HPDE6-E6E7 (cell line): ENCODE measurements around the gene LGALS9.
"Not testable (repeated sequence)": the region's sequence is repeated elsewhere in the genome, so short reads cannot be mapped to it uniquely, and the experiment has no call there.

Experiments
- DNase-seq: peaks from one replicate; pipeline ENCODE4 v3.0.0; 2011; ENCODE audit warnings: missing footprints; ENCODE audit errors: extremely low spot score

LGALS9 gene

GRCh38 chr17:27654136-27654535, 23.1 kb downstream of the LGALS9 start:
- no peak for DNase-seq

- DNase-seq = peak; percentile 70
Measured at GRCh38 chr17:27654654-27655524, 23.9 kb downstream of the LGALS9 start.

DNA sequence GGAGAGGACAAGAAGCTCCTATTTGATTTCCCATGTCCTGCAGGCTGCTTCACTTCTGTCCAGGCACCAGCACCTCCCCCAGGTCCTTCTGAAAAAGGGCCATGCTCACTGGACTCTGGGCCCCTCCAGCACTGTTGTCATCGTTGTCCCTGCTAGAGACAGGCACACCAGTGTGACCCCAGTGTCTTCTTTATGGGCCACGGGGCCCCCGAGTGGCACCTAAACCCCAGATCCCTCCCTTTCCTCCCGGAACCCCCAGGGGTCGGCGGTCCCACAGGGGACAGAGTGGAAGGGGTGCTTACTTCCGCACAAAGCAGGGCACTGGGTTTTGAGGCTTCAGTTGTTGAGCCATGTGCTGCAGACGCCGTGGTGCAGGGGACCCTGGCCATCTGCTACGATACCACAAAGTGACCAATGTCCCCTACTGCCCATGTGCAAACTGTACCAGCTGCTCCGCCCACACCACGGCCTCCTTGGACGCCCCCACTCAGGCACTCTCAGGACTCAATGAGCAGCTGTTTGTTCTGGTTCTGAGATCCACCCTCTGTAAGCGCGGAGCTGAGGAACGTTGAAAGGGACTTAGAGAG, 24.6 kb downstream of the LGALS9 start:
- DNase-seq = not testable (repeated sequence)

DNA sequence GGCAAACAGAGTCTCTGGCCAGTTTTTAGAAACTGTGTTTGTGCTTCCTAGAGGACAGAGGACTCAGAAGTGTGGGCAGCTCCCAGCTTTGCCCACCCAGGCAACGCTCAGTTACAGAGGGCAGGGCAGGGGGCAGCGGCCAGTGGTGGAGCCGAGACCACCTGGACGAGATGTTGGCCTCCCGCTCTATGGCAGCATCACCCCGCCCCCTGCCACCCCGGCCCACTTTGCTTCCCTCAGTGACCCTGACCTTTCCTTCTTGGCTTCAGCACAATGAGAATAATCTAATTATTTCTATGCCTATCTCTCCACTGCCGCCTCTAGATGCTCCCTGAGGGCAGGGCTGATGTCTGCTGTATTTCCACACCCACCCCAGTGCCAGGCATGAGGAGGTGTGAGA, 25.6 kb downstream of the LGALS9 start:
- not testable (repeated sequence) for DNase-seq

DNA sequence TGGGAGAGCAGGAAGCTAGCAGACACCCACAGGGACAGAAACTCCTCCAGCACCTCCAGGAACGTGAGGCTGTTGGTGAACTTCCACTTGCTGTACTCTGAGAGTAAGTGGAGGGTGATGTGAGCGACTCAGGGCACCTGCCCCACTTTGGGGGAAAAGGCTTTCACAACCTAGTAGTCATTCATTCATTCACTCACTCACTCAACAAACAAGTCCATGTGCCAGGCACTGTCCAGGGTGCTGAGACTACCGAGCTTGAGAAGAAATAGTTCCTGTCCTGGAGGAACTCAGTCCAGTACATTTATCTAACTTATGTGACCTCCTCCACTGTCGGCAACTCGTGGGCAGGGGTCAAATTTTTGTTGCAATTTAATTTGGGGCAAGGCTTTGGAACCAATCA, 26.6 kb downstream of the LGALS9 start:
- DNase-seq = no peak

- no peak for DNase-seq
Measured at GRCh38 chr17:27659683-27660082, 28.7 kb downstream of the LGALS9 start.

GRCh38 chr17:27660436-27660835, 29.4 kb downstream of the LGALS9 start:
- no peak for DNase-seq

- no peak for DNase-seq
Measured at GRCh38 chr17:27663936-27664605, 33.1 kb downstream of the LGALS9 start.

DNA sequence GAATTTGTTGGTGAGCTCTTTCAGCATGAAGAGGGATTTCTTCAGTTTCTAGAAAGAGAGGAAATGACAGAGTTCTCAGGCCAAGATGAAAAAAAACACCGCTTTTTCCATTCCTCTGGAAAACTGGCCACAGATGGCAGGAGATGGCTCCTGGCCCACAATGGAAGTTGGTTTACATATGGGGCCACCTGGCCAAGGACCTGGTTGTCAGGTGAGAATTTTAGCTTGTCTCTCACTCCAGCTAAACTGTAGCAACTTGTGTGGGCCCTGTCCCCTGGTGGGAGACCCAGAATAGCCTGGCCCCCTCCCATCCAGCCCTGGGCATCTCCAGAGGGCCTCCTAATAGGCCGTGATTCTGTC, 33.6 kb downstream of the LGALS9 start:
- DNase-seq = no peak

GRCh38 chr17:27665549-27665948, 34.6 kb downstream of the LGALS9 start:
- DNase-seq = no peak

- DNase-seq = not testable (repeated sequence)
Measured at GRCh38 chr17:27666270-27666669, 35.3 kb downstream of the LGALS9 start.

DNA sequence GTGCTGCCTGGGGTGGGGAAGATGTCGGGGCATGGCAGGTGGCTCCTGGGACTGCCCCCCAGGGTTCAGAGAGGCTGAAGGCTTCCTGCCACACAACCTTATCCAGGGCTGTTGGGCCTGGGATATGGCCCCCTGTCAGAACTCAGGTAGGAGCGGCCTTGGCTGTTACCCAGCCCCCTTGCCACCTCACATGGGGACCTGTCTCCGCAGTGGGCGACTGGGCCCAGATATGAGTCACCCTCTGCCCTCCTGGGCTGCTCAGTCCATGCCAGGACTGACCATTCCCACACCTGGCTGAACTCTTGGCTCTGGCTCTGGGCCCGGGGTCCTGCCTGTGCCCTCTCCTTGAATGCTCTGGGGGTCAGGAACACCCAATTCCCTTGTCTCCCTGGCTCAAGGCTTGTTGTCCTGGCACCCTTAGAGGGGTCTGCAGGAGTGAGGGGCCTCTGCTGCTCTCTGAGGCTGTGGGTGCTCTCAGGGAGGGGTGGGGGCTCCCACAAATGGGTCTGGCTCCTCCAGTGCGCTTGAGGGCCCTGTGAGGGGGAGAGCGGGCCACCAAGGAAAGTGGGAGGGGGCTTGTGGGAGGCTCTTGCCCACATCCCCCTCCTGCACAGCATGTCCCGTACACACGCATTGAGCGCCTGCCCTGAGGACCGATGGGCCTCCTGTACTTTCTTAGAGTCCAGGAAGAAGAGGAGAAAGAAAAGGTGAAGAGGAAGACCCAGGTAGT, 36.0 kb downstream of the LGALS9 start:
- DNase-seq = no peak

DNA sequence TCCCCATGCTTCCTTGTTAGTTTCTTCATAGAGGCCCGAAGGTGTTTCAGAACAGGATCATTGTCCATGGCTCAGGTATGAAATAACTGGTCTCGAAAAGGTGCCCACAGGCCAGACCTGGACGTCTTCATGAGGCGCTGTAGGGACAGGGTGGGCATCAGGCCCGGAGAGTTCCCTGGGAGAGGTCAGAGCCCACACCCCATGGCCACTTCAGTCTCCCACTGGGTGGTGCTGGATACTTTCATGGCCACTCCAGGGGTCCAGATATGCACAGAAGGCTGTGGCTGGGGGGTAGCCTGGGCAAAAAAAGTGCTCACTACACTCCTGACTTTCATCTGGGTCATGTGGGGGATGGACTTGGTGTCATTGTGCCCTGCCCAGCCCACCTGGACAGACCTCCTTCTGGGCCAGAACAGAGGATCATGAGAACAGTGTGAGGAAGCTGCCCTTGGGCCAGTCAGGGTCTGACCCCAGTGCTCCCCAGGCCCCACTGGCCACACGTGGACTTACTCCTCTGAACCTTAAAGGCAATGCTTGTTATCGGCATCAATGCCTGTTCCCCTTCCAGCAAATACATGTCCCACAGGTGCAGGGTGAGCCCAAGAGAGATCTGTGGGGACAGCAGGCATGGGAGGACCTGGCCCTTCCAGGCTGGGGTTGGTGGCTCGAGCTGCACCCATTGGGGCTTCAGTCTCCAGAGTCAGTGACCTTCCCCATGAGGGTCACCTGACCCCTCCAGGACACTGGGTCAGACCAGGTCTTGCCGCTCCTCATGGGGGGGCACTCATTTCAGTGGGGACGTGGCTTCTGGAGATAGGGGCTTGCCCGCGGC, 36.9 kb downstream of the LGALS9 start:
- no peak for DNase-seq

- DNase-seq = no peak
Measured at GRCh38 chr17:27668488-27668823, 37.5 kb downstream of the LGALS9 start.

GRCh38 chr17:27669136-27669535, 38.1 kb downstream of the LGALS9 start:
- DNase-seq = no peak

- DNase-seq = no peak
Measured at GRCh38 chr17:27669850-27670249, 38.9 kb downstream of the LGALS9 start.

DNA sequence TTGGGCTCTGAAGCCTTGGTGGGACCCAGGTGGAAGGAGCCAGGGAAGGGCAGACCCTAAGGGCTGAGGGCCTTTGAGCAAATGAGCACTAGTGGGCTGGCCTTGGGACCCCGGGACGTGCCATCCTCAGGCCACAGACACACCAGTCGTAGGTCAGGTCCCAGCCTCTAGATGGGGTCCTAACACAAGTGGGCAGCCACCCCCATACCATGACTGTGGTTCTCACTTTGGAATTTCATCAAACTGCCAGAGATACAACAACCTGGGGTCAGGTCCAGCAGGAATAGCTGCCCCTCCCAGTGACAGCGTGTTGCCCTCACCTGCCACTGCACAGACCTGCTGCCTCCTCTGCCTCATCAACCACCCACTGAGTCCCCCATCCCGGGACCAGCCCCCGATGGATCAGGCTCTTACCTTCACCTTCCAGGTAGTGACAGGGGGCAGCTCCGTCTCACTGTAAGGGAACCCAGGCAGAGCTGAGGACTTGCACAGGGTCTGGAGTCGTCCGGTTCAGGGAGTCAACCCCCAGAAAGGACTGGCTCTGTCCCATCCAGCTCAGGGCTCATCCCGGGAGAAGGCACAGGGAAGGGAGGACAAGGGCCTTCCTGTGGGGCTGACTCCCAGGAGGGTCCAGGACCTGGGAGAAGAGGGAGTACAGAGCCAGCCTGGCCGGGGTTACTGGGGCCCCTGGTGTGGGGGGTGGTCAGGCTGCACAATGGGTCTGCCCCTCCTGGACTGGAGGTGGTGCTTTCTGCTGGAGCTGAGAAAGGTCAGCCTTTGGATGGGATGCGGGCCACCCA, 40.0 kb downstream of the LGALS9 start:
- no peak for DNase-seq

DNA sequence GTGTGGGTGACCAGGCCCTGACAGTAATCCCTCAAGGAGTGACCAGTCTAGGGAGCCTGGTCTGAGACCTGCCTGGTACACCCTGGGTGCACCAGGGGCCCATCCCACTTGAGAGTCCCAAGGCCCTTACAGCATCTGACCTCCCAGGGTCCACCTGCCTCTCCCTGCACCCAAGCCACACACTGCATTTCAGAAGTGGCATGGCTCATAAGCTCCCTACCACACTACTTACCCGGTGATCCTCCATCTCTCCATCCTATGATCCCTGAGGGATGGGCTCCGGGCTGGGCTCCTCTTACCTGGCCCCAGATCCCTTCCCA, 40.6 kb downstream of the LGALS9 start:
- DNase-seq = no peak

DNA sequence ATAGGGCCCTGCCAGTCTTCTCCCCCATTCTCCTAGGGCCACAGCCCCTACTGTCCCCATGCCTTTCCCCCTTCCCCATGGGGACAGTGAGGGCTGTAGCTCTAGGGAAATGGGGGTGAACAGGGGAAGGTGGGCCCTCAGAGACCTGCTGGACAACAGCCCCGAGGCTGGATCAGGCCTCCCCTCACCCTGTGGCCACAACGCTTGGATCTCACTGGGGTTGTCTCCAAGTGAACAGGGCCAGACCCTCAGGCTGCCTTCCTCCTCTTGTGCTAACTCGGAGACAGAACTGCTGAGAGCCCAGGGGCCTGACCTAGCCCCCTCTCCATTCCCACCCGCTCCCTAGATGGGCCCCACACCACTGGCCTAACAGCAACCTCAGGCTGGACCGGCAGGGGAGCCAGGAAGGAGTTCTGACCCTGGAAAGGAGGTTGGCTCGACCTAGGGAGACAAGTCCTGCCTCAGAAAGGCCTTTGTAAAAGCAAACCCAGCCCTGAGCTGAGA, 41.0 kb downstream of the LGALS9 start:
- DNase-seq = not testable (repeated sequence)

DNA sequence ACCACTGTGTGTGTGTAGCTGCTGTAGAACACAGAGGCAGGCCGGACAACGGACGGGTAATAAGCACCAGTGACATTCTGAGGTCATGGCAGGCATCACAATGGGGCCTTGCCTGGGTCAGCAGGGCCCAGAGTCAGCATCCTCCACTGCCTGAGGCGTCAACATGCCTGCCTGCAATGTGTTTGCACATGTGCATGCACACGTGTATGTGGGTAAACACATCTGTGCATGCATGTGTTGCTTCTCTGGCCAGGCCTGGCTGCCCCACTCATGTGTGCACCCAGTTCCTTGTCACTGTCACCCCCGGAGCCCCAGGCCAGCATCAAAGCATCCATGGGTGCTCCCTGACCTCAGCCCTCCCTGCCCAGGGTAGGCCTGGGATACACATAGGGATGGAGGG, 43.3 kb downstream of the LGALS9 start:
- DNase-seq = no peak

GRCh38 chr17:27677191-27677590, 46.2 kb downstream of the LGALS9 start:
- no peak for DNase-seq
